Pancreas (tissue), 10 donors: Measurements from ENCODE around the gene PHLDB3. TPM values are rescaled to one million over a fixed set of nuclear protein-coding genes. Genes with fewer than 3 reads are reported as not detected.
"Not testable (repeated sequence)": the region's sequence is repeated elsewhere in the genome, so short reads cannot be mapped to it uniquely, and the experiment has no call there.

Source experiments
- ATAC-seq, 4 donors: fragments of 200-7000 bp; cut with Tn5 transposase; one replicate each; pipeline versions ENCODE4 v1.8.0 to v1.9.1; 2020; ENCODE audit warnings: mild to moderate bottlenecking in 4 of 4, moderate library complexity in 4 of 4
- DNase-seq, 6 donors: peaks; one replicate each; pipeline ENCODE4 v3.0.0-alpha.2; 2020
- FAIRE-seq: peaks from 2 replicates; lab custom pipeline; 2012; peaks lifted over from hg19 to GRCh38; lab: Jason Lieb, UNC
- H3K27ac ChIP-seq, 4 donors: fragments of 200-600 bp; sonication (generic); 1 replicate in 3 of 4; 2 replicates in 1 of 4; pipeline versions ENCODE4 v1.5.0 to v1.8.0; 2020
- H3K27me3 ChIP-seq, 4 donors: fragments of 200-600 bp; one replicate each; pipeline ENCODE4 v1.8.0; 2021
- H3K36me3 ChIP-seq, 3 donors: fragments of 200-600 bp; sonication (generic) in 1 of 3; one replicate each; pipeline versions ENCODE4 v1.5.0 to v1.8.0; 2020 to 2021
- H3K4me1 ChIP-seq, 3 donors: fragments of 200-600 bp; one replicate each; pipeline ENCODE4 v1.8.0; 2021
- H3K4me3 ChIP-seq, 4 donors: fragments of 200-600 bp; sonication (generic) in 2 of 4; one replicate each; pipeline versions ENCODE4 v1.5.0 to v1.8.0; 2020 to 2021
- H3K9me3 ChIP-seq, 4 donors: fragments of 200-600 bp; one replicate each; pipeline ENCODE4 v1.8.0; 2021
- CTCF ChIP-seq, 4 donors: fragments of 200-600 bp; sonication (generic) in 3 of 4; IDR thresholded peaks; one replicate each; pipeline versions ENCODE4 v1.5.0 to v1.8.0; 2021; ENCODE audit warnings: antibody characterized with exemption in 4 of 4
- WGBS, 2 donors: extraction: QIAGEN DNeasy Blood & Tissue Kit; methylation state at CpG; one replicate each; pipeline ENCODE4 v1.1.7; 2013; 5-methylcytosine and 5-hydroxymethylcytosine counted together
- intact Hi-C, 3 donors: fragments of 100-400 bp; cut with DNase I; formaldehyde crosslinking; loops; one replicate each; pipeline versions ENCODE4 v1.11.1 to v1.14.2; 2022
- polyA plus RNA-seq, 2 donors: library from polyadenylated mRNA; stranded (reverse); fragments of 200-250 nt; gene quantifications; one replicate each; pipeline ENCODE4 v1.2.3, GENCODE V29; 2013
- total RNA-seq, 6 donors: library from RNA; stranded (reverse); fragmentation: NEBNext Ultra II Directional in 4 of 6; extraction: Animal tissue kit (Norgen Biotek cat#: 25700) in 4 of 6; gene quantifications; one replicate each; pipeline versions ENCODE4 v1.2.1 to v1.2.4, GENCODE V29; 2021 to 2023
- donor health status: healthy with polysubstance abuse.
- donor health status: DM: no; HTN: no; CAD: no; lungs with moderate emphysema.
- donor health status: DM: no; HTN: no; CAD: no.
- donor health status: control.
- donor health status: control.
- donor health status: Bipolar disorder and iron deficiency.
- donor health status: DM: yes; HTN: yes; CAD: no.
- donor health status: DM: no; HTN: no; CAD: no.
- donor health status: DM: no; HTN: no; CAD: no.
- donor health status: DM: yes; HTN: yes; CAD: no.

Gene PHLDB3
- total and polyA plus RNA-seq, 8 donors, result 7.2 to 33.7 (median 10.7) TPM

- DNase-seq, result no peak
- no peaks in the 10 kb centered on the region for H3K9me3 ChIP-seq
- intact Hi-C loops, result loop anchor here in 1 of 3 donors (10.0 kb wide), 1 partner anchor 215 kb away; no protein-coding TSS in a partner anchor
- ATAC-seq, result no peak
- no peak for TF ChIP-seq CTCF (IDR thresholded peaks at IDR 0.05)
- H3K4me3 ChIP-seq, result no peak overlapping the region
- FAIRE-seq, result no peak
- H3K27ac ChIP-seq, result no peak overlapping the region
- no peaks in the 10 kb centered on the region for H3K4me1 ChIP-seq
- H3K36me3 ChIP-seq, result no peaks in the 10 kb centered on the region
- H3K27me3 ChIP-seq, result no peaks in the 10 kb centered on the region
These were observed 64.9 kb downstream of the PHLDB3 start for GRCh38 chr19:43439709-43440063.

- H3K27me3 ChIP-seq, result no peaks in the 10 kb centered on the region
- FAIRE-seq, result no peak
- ATAC-seq, result peak in 1 of 4 donors; percentile 50
- intact Hi-C loops, result no loop called here
- no peak overlapping the region for H3K27ac ChIP-seq
- no peaks in the 10 kb centered on the region for H3K4me1 ChIP-seq
- no peak for TF ChIP-seq CTCF (IDR thresholded peaks at IDR 0.05)
- H3K9me3 ChIP-seq, result no peaks in the 10 kb centered on the region
- no peak for DNase-seq
- H3K36me3 ChIP-seq, result no peaks in the 10 kb centered on the region
- H3K4me3 ChIP-seq, result no peak overlapping the region
- WGBS, 2 donors, result 54 to 72% methylated on average over 11 to 14 of the region's 14 CpGs
These were observed 65.4 kb downstream of the PHLDB3 start for GRCh38 chr19:43439032-43439708.

- ATAC-seq, result peak in 3 of 4 donors; percentile 19 to 42 (median 40)
- no peaks in the 10 kb centered on the region for H3K36me3 ChIP-seq
- intact Hi-C loops, result no loop called here
- FAIRE-seq, result no peak
- no peak overlapping the region for H3K27ac ChIP-seq
- H3K27me3 ChIP-seq, result no peaks in the 10 kb centered on the region
- H3K4me1 ChIP-seq, result no peaks in the 10 kb centered on the region
- no peak for TF ChIP-seq CTCF (IDR thresholded peaks at IDR 0.05)
- no peak for DNase-seq
- 58 to 66% methylated on average over 9 of the region's 9 CpGs for WGBS, 2 donors
- no peaks in the 10 kb centered on the region for H3K9me3 ChIP-seq
- no peak overlapping the region for H3K4me3 ChIP-seq
These were observed 66.1 kb downstream of the PHLDB3 start for GRCh38 chr19:43438291-43439031.

GRCh38 chr19:43437712-43438111 is 66.8 kb downstream of the PHLDB3 start:
- Histone ChIP-seq H3K27me3 (no peaks in the 10 kb centered on the region), H3K4me3 (no peak overlapping the region), H3K36me3 (no peaks in the 10 kb centered on the region), H3K4me1 (no peaks in the 10 kb centered on the region), H3K9me3 (no peaks in the 10 kb centered on the region), H3K27ac (no peak overlapping the region)
- FAIRE-seq, result no peak
- no peak for TF ChIP-seq CTCF (IDR thresholded peaks at IDR 0.05)
- no peak for DNase-seq
- no peak for ATAC-seq
- WGBS, 2 donors, result 68 to 78% methylated on average over 6 of the region's 6 CpGs
- intact Hi-C loops, result no loop called here

- H3K27ac ChIP-seq, FAIRE-seq, ATAC-seq, H3K9me3 ChIP-seq, H3K4me1 ChIP-seq, intact Hi-C loops, H3K36me3 ChIP-seq, H3K4me3 ChIP-seq, H3K27me3 ChIP-seq, DNase-seq: not testable (repeated sequence)
- WGBS, 2 donors, result 85 to 91% methylated on average over 11 of the region's 11 CpGs
These were observed 67.3 kb downstream of the PHLDB3 start for GRCh38 chr19:43437284-43437683.
